Hematopoietic multipotent progenitor cell treated with erythropoietin and hydrocortisone succinate and interleukin-3 and kit ligand, for 17 days (in vitro differentiated cells): Measurements from ENCODE around the gene KIF26B.
"Not testable (repeated sequence)": the region's sequence is repeated elsewhere in the genome, so short reads cannot be mapped to it uniquely, and the experiment has no call there.

Experiments used
- DNase-seq: peaks from one replicate; pipeline ENCODE4 v3.0.0-alpha.2; 2015; ENCODE audit warnings: low spot score

Gene KIF26B

DNA sequence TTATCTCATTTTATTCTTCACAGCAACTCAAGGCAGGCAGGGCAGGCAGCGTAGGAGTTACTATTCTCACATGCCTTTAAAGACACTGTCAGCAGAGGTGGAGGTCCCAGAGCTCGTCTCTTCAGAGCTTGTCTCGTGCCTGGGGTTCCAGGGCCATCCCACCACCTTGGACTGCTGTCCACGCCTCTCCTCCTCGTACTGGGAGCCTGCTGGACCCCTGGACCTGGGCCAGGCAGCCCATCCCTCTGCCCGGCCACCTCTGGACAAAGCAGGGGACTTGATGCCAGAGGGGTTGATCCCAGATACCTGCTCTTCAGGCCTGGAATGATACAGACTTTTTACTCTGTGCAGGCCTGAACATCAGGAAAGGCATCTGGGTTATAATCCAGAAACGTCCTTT lies 546.8 kb downstream of the KIF26B start:
- no peak for DNase-seq

DNA sequence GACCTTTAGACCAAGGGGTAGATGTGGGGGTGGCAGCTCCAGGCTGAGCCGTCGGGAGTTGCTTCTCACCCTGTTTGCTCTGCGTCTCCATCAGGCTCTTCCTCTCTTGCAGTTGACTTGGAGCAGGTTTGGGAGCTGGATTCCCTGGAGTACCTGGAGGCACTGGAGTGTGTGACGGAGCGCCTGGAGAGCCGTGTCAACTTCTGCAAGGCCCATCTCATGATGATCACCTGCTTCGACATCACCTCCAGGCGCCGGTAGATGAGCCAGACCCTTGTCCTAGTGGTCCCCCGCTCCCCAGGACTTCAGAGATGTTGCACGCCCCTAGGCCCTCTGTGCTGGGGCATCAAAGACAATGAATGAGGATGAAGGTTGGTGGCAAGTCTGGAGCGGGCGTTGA lies 547.6 kb downstream of the KIF26B start:
- DNase-seq = no peak

DNA sequence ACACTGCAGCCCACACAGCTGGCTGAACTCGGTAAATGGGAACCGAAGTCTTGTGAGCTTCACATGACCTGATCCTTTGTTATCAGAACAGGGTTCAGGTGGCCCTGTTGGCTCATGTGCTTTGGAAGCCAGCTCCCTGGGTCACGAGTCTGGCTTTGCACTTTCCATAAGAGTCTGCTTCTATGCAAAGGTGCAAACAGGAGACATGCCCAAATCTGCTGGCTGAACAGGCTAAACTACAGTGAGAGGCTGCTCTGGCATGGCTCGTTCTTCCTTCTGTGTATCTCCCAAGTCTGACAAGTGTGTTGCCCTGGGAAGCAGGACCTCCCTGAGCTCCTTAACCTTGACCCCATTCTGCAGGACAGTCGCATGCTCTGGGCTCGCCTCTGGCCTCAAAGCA lies 549.6 kb downstream of the KIF26B start:
- DNase-seq = no peak

GRCh38 chr1:245704765-245705164 lies 550.0 kb downstream of the KIF26B start:
- DNase-seq = no peak

- DNase-seq = no peak
Observed at GRCh38 chr1:245707941-245708340, 553.2 kb downstream of the KIF26B start.

DNA sequence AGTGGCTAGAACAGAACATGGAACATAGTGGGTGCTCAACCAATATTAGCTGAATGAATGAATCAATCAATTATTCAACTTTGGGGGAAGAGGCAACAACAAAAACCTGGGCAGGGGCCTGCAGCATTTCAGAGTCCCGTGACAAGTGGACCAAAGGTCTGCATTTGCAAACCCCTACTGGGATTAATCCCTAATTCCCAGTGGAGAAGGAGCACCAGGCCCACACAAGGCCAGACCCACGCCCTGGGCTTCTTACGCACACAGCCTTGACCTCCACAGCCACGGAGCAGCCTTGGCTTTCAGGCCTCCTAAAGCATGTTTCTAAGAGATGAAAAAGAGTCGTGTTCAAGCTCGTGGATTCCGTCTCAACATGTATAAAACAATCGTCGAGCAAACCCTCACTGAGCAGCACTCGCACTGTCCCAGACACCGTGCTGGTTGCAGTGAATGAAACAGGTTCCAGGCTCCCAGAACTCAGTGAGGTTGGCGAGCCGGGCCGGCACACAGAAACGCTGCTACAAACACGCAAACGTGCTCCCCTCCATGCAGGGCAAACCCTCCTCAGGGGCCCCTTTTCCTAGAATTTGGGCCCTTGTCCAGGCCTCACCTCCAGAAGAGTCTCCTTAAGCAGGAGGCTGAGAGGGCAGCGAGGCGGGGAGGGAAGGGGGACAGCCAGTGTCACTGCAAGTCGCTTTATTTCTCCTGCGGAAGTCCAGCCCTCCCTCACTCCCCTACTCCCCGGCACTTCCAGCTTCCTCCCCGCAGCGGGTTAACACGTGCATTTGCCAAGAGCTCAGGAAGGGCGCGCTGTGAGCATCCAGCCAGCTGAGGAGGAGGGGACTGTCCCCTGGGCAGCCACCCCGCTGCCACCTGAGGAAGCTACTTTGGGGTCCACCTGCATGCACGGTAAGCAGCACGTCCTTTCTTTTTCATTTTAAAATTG lies 556.4 kb downstream of the KIF26B start:
- no peak for DNase-seq

GRCh38 chr1:245714027-245714426 lies 559.2 kb downstream of the KIF26B start:
- not testable (repeated sequence) for DNase-seq

DNA sequence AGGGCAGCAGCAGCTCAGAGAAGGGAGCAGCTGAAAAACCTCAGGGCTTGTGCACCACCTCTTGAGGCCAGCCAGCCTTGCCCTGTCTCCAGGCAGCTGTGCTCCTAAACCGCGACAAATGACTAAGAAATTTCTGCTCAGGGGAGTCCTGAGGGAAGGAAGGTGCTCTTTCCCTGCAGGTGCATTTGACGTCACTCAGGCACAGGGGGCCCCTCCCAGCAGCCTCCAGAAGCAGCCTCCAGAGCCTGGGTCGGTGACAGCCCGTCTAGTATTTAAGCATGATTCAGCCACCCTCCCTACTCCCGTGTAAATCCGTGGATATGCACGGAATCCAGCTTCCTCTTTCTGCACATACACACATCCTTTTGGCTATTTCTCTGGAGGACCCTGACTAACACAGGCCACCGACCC lies 560.5 kb downstream of the KIF26B start:
- no peak for DNase-seq

DNA sequence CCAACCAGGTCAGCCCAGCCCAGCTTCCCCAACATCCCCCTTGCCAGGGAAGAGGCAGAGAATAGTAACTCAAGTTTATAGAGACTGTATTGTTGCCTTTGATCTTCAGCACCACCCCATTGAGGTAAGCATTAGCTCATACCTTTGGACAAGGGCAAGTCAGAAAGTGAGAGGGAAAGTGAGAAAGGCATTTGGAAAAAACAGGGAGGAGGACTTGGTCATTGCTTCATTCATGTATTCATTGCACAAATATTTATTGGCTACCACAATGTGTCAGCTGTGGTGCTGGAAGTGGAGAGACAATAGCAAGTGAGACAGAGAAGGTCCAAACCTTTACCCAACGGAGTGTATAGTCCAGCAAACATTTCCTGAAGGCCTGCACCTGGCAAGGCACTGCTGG lies 561.2 kb downstream of the KIF26B start:
- no peak for DNase-seq

- DNase-seq = no peak
Observed at GRCh38 chr1:245716561-245716960, 561.8 kb downstream of the KIF26B start.

DNA sequence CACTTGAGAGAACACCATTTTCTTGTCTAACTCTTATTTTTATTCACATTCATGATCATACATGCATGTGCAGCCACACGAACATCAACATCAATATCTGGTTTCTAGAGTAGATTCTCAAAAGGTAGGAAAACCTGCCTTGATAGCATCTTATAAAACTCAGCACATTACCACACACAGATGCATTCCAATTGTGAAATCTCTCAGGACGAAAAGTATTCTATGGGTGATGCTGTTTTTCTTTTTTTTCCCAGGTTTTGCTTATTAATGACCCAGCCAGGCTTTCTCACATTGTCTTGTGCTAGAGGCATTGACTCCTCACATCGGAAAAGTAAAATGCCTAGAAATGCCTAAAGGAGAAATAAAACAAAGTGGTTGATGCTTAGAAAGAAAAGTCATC lies 562.8 kb downstream of the KIF26B start:
- DNase-seq = no peak

DNA sequence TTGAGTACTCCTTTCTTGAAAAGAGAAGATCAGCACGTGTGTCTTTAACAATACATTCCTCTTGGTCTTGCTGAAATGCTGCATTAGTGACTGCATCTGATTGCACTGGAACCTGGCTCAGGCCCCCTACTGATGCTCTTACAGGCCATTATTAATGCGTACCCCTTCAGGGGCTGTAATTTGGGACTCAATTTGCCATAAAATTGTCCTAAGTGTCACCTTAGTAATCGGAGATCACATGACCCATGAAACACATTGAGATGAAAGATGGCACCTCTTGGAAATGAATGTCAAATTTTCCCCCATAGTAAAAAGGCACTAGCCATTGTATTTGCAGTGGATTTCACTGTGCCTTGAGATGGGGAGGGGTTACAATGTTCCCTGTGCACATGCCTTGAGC lies 563.3 kb downstream of the KIF26B start:
- no peak for DNase-seq

GRCh38 chr1:245718951-245719350 lies 564.2 kb downstream of the KIF26B start:
- no peak for DNase-seq

DNA sequence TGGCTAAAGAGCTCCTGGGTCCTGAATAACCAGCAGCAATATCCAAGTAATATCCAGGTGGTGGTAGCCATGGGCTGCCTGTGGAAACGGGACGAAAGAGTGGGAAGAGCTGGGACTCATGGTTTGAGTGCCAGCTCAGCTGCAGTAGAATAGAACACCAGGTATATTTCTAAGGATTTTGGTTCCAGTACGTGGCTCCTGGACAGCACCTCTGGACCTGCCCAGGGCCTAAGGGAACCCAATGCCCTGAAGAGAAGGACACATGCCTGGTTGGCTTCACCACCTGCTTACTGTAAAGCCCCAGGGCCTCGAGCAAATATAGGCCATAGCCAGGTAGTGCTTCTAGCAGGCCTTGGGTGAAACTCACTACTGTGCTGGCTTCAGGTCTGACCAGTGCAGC lies 566.7 kb downstream of the KIF26B start:
- DNase-seq = no peak

DNA sequence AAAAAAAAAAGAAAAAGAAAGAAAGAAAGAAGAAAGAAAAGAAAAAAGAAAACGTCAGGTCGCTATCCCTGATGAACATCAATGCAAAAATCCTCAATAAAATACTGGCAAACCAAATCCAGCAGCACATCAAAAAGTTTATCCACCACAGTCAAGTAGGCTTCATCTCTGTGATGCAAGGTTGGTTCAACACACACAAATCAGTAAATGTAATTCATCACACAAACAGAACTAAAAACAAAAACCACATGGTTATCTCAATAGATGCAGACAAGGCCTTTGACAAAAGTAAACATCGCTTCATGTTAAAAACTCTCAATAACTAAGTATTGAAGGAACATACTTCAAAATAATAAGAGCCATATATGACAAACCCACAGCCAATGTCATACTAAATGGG lies 573.2 kb downstream of the KIF26B start:
- not testable (repeated sequence) for DNase-seq

DNA sequence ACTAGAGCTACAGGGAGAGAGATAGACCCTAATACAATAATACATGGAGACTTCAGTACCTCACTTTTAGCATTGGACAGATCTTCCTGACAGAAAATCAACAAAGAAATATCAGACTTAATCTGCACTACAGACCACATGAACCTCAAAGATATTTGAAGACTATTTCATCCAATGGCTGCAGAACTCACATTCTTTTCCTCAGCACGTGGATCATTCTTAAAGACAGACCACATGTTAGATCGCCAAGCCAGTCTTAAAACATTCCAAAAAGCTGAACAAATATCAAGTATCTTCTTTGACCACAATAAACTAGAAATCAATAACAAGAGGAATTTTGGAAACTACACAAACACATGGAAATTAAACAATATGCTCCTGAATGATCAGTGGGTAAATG lies 576.0 kb downstream of the KIF26B start:
- DNase-seq = no peak

DNA sequence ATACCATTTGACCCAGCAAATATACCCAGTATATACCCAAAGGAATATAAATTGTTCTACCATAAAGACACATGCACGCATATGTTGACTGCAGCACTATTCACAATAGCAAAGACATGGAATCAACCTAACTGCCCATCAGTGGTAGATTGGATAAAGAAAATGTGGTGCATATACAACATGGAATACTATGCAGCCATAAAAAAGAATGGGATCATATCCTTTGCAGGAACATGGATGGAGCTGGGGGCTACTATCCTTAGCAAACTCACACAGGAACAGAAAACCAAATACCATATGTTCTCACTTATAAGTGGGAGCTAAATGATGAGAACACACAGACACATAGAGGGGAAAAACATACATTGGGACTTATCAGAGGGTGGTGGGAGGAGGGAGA lies 585.6 kb downstream of the KIF26B start:
- DNase-seq = not testable (repeated sequence)

DNA sequence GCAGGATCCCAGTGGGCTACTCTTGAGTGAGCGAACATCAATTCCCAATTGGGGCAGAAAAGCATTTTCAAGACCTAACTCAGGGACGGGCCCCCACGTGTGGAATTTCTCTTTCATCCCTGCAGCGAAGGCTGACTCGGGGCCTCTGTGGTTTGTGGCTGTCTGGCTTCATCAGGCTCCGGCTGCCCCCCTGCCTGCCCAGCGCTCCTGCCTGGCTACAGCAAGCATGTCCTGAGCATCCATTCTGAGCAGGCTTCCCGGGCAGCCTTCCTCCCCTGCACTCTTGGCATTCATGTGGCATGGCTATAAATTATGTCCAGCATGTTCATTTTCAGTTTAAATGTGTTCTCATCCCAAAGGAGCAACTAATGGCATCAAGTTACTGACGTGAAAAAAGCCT lies 588.1 kb downstream of the KIF26B start:
- DNase-seq = no peak

DNA sequence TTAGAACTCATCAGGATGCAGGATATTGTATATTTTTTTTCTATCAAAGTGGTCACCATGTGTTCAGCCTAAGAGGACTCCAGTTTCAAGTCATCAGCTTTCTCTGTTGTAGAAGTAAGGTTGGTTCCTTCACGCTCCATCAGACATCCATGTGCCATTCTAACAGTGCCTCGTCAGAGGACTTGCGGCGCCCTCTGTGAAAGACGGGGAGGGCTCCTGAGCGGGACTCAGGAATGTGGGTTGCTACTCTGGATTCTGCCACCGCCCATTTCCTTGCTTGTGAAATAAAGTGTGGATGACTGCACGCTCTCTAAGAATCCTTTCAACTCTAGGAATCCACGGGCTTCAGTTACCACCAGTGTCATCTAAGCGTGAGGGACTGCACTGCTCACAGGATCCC lies 593.5 kb downstream of the KIF26B start:
- no peak for DNase-seq

- DNase-seq = no peak
Observed at GRCh38 chr1:245748646-245749045, 593.9 kb downstream of the KIF26B start.

DNA sequence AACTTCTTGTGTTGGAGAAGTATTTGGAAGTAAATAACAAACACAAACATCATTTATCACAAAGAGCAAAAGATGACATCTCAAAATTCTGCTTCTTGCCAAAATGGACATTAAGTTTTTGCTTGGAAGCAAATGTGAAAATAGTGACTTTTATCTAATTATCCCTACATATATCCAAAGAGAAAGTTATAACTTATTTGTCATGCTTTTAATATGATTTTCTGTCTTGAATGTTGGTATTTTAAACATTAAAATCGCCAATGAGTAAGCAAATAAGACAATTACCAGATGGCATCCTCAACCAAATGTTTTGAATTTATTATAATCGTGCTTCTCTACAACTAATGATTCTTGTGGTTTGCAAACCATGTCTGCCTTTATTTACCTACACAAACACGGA lies 594.3 kb downstream of the KIF26B start:
- DNase-seq = no peak

DNA sequence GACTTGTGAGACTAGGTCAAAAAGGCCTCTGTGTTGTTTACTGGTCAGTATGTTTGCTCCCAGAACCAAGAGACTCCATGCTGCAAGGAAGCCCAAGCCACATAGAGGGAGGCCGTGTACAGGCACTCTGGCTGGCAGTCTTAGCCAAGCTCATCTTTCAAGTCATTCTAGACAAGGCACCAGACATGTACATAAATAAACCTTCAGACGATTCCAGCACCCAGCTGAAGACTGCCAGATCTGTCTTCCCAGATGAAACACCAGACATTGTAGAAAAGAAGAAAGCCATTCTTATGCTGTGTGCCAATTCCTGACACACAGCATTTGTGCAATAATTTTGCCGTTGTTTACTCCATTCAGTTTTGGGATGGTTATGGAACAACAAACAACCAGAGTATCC lies 595.5 kb downstream of the KIF26B start:
- no peak for DNase-seq

DNA sequence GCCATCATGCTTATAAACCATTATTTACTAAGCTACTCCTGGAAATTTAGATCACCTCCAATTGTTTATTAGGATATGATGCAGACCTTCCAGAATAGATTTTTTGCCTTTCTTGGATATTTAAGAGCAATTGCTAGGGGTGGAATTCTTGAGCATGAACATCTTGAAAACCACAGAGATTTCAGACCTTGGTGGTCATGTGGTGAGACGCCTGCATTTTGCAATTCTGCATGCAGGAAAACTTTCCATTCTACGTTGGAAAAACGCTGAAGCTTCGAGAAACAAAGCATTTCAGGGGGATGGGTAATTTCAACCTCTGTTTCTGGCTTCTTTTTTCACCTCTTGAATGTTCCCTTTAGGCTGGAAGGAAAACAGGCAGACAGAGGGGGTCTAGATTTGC lies 596.3 kb downstream of the KIF26B start:
- DNase-seq = no peak
